Omental fat pad (tissue), 4 donors: ENCODE measurements around the gene PNPLA7. TPM values are rescaled to one million over a fixed set of nuclear protein-coding genes. Genes with fewer than 3 reads are reported as not detected.
"Not testable (repeated sequence)": the region's sequence is repeated elsewhere in the genome, so short reads cannot be mapped to it uniquely, and the experiment has no call there.

ENCODE experiments used
- ATAC-seq: fragments of 150-250 bp; one replicate; pipeline ENCODE4 v1.9.1; 2016; ENCODE audit warnings: mild to moderate bottlenecking, moderate library complexity; ENCODE audit not compliant: low FRiP score
- DNase-seq: peaks from one replicate; pipeline ENCODE4 v3.0.0-alpha.2; 2019; ENCODE audit warnings: low spot score
- total RNA-seq, 4 donors: library from RNA; depleted of rRNA; stranded (reverse); fragments of >200 nt; gene quantifications; one replicate each; pipeline ENCODE4 v1.1.0, GENCODE V29; 2016
- TF ChIP-seq, protein P1 (sequence below), 3 donors: fragments of 450-650 bp; IDR thresholded peaks; one replicate each; pipeline ENCODE4 v1.5.1; 2016 to 2017; ENCODE audit warnings: antibody characterized with exemption in 3 of 3, mild to moderate bottlenecking in 3 of 3, moderate library complexity in 2 of 3

PNPLA7 gene
- 10 to 100 TPM in 3 of 4 donors, 1 to 10 TPM in 1; 7.1 to 23.1 (median 13.9) TPM for total RNA-seq

DNA sequence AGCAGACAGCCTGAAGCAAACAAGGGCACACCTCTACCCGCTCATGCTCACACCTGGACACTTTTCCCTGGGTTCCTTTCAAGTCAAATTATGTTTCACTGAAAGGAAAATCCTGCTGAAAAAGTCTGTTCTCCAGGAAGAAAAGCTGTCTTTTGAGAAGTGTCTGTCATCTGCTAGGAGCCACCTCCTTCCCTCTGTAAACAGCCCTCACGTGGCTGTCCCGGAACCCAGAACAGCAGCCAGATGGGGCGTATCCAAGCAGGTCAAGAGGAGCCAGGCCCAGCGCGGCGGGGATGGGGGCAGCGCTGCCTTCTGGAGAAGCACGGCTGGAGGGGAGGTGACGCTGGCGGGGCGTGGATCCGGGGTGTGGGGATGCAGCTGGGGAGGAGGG is at the start of gene PNPLA7:
TSS of gene PNPLA7 (minus strand) at position 172 of the 391 bp plus-strand sequence. CDS start 205 bp downstream, outside the sequence.
- TF ChIP-seq, protein P1, sequence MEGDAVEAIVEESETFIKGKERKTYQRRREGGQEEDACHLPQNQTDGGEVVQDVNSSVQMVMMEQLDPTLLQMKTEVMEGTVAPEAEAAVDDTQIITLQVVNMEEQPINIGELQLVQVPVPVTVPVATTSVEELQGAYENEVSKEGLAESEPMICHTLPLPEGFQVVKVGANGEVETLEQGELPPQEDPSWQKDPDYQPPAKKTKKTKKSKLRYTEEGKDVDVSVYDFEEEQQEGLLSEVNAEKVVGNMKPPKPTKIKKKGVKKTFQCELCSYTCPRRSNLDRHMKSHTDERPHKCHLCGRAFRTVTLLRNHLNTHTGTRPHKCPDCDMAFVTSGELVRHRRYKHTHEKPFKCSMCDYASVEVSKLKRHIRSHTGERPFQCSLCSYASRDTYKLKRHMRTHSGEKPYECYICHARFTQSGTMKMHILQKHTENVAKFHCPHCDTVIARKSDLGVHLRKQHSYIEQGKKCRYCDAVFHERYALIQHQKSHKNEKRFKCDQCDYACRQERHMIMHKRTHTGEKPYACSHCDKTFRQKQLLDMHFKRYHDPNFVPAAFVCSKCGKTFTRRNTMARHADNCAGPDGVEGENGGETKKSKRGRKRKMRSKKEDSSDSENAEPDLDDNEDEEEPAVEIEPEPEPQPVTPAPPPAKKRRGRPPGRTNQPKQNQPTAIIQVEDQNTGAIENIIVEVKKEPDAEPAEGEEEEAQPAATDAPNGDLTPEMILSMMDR (IDR thresholded peaks at IDR 0.05) = no peak
- DNase-seq = peak; percentile 51
- peak; percentile 59 for ATAC-seq

DNA sequence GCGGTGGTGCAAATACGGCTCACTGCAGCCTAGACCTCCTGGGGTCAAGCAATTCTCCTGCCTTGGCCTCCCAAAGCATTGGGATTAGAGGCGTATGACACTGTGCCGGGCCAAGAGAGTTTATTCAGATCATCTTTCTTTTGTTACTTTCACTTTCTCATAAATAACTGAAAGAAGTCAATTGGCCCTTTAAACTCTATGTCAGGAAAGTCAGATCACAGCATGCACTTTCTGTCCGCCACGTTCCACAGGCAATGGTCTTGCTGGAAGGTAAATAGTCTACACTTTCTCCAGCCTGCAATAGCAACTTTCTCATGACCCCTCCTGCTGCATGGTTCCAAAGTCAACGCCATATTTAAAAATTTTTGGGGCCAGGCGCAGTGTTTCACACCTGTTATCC is 48.7 kb upstream of the PNPLA7 start:
- ATAC-seq (no peak), DNase-seq (no peak)
- TF ChIP-seq, protein P1 (IDR thresholded peaks at IDR 0.05) = no peak

DNA sequence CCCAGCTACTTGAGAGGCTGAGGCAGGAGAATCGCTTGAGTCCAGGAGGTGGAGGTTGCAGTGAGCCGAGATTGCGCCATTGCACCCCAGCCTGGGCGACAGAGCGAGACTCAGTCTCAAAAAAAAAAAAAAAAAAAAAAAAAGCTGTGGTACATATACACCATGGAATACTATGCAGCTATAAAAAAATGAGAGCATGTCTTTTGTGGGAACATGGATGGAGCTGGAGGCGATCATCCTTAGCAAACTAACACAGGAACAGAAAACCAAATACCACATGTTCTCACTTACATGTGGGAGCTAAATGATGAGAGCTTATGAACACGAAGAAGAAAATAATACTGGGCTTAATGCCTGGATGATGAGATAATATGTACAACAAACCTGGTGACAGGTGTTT is 46.4 kb upstream of the PNPLA7 start:
- DNase-seq, ATAC-seq: not testable (repeated sequence)

DNA sequence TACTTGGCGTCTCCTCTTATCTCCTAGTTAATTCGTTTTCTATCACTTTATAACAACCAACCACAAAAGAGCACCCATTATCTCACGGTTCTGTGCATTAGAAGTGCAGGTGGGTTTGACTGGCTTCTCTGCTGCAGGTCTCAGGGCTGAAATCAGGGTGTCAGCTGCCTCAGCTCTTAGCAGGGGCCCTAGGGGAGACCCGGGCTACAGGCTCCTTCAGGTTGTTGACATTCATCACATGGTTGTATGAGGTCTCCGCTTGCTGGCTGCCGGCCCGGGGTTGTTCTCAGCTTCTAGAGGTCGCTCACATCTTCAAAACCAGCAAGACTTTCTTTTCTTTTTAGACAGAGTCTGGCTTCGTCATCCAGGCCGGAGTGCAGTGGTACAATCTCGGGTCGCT is 43.0 kb upstream of the PNPLA7 start:
- no peak for DNase-seq
- no peak for ATAC-seq
- TF ChIP-seq, protein P1 (IDR thresholded peaks at IDR 0.05) = no peak

DNA sequence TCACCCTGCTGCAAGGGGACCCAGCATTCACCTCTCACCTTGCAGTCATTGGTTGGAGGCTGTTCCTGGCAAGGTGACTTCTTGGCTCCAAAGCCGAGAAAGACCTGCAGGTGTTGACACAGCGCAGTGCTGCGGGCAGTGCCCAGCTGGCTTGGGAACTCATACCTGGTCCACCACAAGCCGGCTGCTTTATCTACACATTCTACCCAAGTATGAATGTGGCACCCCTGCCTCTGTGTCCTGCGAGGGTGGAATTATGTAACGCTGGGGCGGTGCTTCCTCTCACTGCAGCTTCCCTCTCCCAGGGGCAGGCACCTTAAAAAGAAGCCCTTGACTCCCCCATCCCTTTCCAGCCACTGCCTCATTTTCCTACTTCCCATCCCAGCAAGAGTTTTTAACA is 42.6 kb upstream of the PNPLA7 start:
- DNase-seq = no peak
- ATAC-seq = no peak
- TF ChIP-seq, protein P1 (IDR thresholded peaks at IDR 0.05) = no peak

DNA sequence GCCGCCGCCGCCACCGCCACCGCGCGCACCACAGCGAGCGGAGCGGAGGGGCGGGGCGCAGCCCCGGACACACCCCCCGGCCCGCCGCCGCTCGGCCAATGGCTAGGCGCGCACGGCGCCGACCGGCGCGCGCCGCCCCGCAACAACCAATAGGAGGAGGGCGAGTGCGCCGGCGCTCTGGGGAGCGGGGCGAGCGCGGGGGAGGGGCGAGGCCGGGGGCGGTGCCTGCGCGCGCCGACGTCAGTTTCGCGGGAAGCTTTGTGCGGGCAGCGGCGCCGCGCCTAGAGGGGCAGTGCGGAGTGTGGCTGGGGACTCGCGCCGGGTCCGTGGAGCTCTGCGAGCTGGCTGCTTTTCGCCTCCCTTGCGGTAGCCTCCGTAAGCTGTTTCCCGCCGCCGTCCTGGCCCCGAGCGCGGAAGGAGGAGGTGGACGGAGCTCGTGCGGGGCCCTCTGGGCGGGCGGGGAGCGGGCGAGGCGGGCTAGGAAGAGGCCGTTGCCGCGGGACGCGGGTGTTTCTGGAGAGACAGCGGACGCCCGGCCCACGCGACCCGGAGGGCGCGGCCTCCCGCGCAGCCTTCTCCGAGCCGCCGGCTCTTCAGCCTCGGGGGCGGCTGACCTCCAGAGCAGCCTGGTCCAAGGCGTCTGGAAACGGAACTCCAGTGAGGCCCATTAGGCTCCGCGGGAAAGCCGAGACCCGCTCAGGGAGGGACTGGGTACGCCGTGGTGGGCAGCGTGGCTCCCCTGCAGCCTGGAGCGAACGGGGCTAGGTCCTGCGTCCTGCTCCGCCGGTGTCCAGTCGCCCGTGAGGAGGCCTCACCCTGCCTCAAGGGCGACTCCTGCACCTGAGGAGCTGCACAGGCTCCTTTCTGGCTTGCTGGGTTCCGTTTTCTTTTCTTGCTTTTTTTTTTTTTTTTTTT is 40.5 kb upstream of the PNPLA7 start, which contains the start of gene ZMYND19:
TSS of gene ZMYND19 (minus strand) at position 44 of the 915 bp plus-strand sequence. CDS start 249 bp downstream, outside the sequence.
- ATAC-seq = peak; percentile 98
- DNase-seq = peak; percentile 55
- TF ChIP-seq, protein P1 (IDR thresholded peaks at IDR 0.05) = no peak

DNA sequence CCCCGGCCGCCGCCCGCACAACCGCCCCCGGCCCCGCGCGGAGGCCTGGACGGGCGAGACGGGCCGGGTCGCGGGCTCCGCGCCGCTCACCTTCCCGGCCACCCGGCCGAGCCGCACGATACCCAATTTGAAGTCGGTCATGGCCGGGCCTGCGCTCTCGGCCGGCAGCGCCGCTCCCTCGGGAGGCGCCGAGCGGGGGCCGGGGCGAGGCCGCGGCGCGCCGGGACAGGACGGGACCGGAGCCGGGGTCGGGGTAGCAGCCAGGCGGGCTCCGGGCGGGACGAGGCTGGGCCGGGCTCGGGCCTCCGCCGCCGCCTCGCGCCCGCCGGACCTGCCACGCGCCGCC is 39.9 kb upstream of the PNPLA7 start:
- peak; percentile 18 for ATAC-seq
- no peak for DNase-seq
- TF ChIP-seq, protein P1 (IDR thresholded peaks at IDR 0.05) = no peak
